ENCODE measurements around the gene STPG2.

Gene STPG2

GRCh38 chr4:97778174-97778573 is 365.1 kb downstream of the STPG2 start:
- ChIA-PET CTCF (no interaction called here), POLR2A (no interaction called here)
- TF ChIP-seq FOXA1 (IDR thresholded peaks at IDR 0.05): no peak
- no peak for TF ChIP-seq BHLHE40 (IDR thresholded peaks at IDR 0.05; ENCODE audit: borderline replicate concordance)
- TF ChIP-seq FOXM1 (IDR thresholded peaks at IDR 0.05; ENCODE audit: borderline replicate concordance): no peak
- no peak for TF ChIP-seq ARNT (IDR thresholded peaks at IDR 0.05)
- no peak for TF ChIP-seq LEF1 (IDR thresholded peaks at IDR 0.05; ENCODE audit: borderline replicate concordance)
- no peak for TF ChIP-seq L3MBTL2 (conservative IDR thresholded peaks at IDR 0.05)
- TF ChIP-seq, protein P1, sequence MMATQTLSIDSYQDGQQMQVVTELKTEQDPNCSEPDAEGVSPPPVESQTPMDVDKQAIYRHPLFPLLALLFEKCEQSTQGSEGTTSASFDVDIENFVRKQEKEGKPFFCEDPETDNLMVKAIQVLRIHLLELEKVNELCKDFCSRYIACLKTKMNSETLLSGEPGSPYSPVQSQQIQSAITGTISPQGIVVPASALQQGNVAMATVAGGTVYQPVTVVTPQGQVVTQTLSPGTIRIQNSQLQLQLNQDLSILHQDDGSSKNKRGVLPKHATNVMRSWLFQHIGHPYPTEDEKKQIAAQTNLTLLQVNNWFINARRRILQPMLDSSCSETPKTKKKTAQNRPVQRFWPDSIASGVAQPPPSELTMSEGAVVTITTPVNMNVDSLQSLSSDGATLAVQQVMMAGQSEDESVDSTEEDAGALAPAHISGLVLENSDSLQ (IDR thresholded peaks at IDR 0.05): no peak
- no peak for DNase-seq (ENCODE audit: extremely low spot score)

DNA sequence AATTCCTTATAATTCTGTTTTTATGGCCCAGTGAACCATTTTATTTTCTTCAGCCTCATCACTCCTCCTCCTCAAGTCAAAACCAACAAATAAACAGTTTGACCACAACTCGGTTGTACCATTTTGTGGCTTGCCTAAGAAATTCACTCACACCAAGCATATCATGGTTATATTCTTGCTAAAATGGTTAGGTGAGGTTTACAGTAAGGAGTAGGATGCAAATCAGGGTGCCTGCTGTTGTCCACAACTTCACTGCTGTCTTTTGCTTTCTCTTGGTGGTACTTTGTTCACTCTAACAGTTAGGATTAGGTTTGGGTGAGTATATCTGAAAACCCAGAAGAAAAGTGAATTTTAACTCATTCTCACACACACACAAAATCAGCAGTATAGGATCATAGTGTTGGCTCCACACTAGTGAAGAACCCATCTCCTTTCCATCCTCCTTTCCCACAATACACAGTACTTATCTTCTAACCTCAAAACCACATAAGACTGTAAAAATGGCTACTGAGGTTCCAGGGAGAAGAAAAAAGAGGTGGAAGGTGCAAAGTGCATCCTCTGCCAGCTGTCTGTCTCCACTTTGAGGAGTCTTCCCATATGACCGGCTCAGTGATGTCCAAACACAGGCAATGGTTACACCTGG is 368.8 kb downstream of the STPG2 start:
- TF ChIP-seq, protein P1 (IDR thresholded peaks at IDR 0.05): no peak
- TF ChIP-seq NFRKB (IDR thresholded peaks at IDR 0.05) (no peak), FOXA1 (IDR thresholded peaks at IDR 0.05) (no peak), ZNF384 (IDR thresholded peaks at IDR 0.05) (no peak), TARDBP (IDR thresholded peaks at IDR 0.05) (no peak), SUZ12 (IDR thresholded peaks at IDR 0.05) (no peak), L3MBTL2 (conservative IDR thresholded peaks at IDR 0.05) (no peak)
- DNase-seq (ENCODE audit: extremely low spot score): no peak
- ChIA-PET POLR2A (no interaction called here), CTCF (no interaction called here)

DNA sequence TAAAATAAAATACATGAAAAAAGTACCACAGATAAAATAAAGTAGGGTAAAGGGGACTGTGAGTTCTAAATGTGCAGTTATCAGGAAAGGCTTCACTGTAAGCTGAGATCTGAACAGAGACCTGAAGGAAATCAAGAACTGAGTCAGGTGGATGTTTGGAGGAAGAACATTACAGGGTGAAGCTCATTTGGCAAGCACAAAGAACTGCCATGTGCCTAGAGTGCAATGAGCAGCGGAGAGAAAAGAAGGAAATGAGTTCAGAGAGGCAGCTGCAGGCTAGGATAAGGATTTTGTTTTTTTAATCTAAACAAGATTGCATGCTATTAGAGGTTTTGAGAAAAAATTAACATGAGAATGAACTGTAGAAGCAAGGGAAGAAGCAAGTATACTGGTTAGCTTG is 373.1 kb downstream of the STPG2 start:
- POLR2A ChIA-PET: no interaction called here
- CTCF ChIA-PET: interaction anchor here (0.6 kb wide), 1 partner anchor 358 kb away, joined by 3 read pairs; no protein-coding TSS in a partner anchor
- DNase-seq (ENCODE audit: extremely low spot score): no peak
- TF ChIP-seq FOXA1 (IDR thresholded peaks at IDR 0.05) (no peak), L3MBTL2 (conservative IDR thresholded peaks at IDR 0.05) (no peak), SUZ12 (IDR thresholded peaks at IDR 0.05) (no peak), ZNF384 (IDR thresholded peaks at IDR 0.05) (no peak), FOXM1 (IDR thresholded peaks at IDR 0.05; ENCODE audit: borderline replicate concordance) (no peak), ELF4 (IDR thresholded peaks at IDR 0.05) (no peak), TARDBP (IDR thresholded peaks at IDR 0.05) (no peak)

DNA sequence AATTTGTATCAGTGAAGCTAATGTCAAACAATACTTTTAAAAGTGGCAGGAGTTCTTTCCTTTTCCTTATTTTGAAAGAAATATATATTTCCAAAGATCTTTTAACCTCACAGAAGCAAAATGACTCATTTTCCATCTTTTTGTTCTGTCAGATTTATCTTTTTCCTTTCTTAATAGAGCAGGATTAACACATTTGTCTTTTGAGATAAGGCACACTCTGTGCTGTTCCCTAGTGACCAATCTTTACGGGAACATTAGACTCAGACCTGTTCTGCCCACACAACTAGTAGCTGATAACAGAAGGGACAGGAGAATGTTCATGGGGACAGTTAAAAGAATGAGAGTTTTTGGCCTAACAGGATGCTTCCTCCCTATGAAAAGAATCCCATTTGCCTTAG is 381.2 kb downstream of the STPG2 start:
- ChIA-PET POLR2A (no interaction called here), CTCF (no interaction called here)
- no peak for TF ChIP-seq L3MBTL2 (conservative IDR thresholded peaks at IDR 0.05)
- no peak for TF ChIP-seq FOXM1 (IDR thresholded peaks at IDR 0.05; ENCODE audit: borderline replicate concordance)
- TF ChIP-seq SP1 (IDR thresholded peaks at IDR 0.05): no peak
- no peak for TF ChIP-seq ELF4 (IDR thresholded peaks at IDR 0.05)
- TF ChIP-seq, protein P1 (IDR thresholded peaks at IDR 0.05): no peak
- no peak for DNase-seq (ENCODE audit: extremely low spot score)

DNA sequence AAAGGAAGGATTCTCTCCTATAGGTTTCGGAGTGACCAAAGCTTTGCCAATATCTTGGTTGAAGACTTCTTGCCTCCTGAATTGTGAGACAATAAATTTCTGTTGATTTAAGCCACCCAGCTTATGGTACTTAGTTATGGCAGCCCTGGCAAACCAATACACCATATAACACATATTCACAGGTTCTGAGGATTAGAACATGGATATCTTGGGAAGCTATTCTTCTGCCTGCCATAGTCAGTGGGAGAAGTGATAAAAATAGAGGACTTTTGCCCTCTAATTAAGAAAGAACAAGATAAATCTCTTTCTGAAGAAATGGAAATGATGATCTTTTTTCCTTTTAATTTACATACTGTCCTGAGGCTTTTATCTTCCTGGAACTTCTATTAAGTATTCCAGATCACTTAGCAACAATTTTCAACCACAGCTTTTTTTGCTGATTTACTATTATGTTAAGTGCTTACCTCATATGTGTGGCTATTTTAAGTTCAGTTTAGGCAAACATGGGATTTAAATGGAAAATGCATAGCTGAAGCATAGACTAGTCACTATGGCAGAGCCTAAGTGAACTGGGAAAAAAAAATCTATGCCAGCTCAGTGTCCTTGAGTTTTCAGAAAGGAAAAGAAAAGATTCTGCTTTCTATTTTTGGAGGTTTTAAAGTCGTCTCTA is 381.7 kb downstream of the STPG2 start:
- CTCF ChIA-PET: no interaction called here
- POLR2A ChIA-PET: no interaction called here
- DNase-seq (ENCODE audit: extremely low spot score): no peak
- no peak for TF ChIP-seq L3MBTL2 (conservative IDR thresholded peaks at IDR 0.05)
- no peak for TF ChIP-seq CTBP1 (IDR thresholded peaks at IDR 0.05; ENCODE audit: borderline replicate concordance)
- TF ChIP-seq ARNT (IDR thresholded peaks at IDR 0.05): no peak
- TF ChIP-seq FOXM1 (IDR thresholded peaks at IDR 0.05; ENCODE audit: borderline replicate concordance): no peak
- no peak for TF ChIP-seq BHLHE40 (IDR thresholded peaks at IDR 0.05; ENCODE audit: borderline replicate concordance)
- TF ChIP-seq SUZ12 (IDR thresholded peaks at IDR 0.05): no peak
- no peak for TF ChIP-seq ZNF384 (IDR thresholded peaks at IDR 0.05)
- no peak for TF ChIP-seq SP1 (IDR thresholded peaks at IDR 0.05)
- TF ChIP-seq, protein P1 (IDR thresholded peaks at IDR 0.05): no peak
- no peak for TF ChIP-seq TARDBP (IDR thresholded peaks at IDR 0.05)
- TF ChIP-seq HDGF (IDR thresholded peaks at IDR 0.05; ENCODE audit: borderline replicate concordance): no peak

- no peak for TF ChIP-seq FOXA1 (IDR thresholded peaks at IDR 0.05)
- no peak for TF ChIP-seq HDGF (IDR thresholded peaks at IDR 0.05; ENCODE audit: borderline replicate concordance)
- TF ChIP-seq L3MBTL2 (conservative IDR thresholded peaks at IDR 0.05): no peak
- no peak for TF ChIP-seq CTBP1 (IDR thresholded peaks at IDR 0.05; ENCODE audit: borderline replicate concordance)
- TF ChIP-seq BHLHE40 (IDR thresholded peaks at IDR 0.05; ENCODE audit: borderline replicate concordance): no peak
- no peak for TF ChIP-seq ARNT (IDR thresholded peaks at IDR 0.05)
- TF ChIP-seq, protein P1 (IDR thresholded peaks at IDR 0.05): no peak
- no peak for TF ChIP-seq TARDBP (IDR thresholded peaks at IDR 0.05)
- no peak for TF ChIP-seq ZNF384 (IDR thresholded peaks at IDR 0.05)
- TF ChIP-seq FOXM1 (IDR thresholded peaks at IDR 0.05; ENCODE audit: borderline replicate concordance): no peak
- TF ChIP-seq SP1 (IDR thresholded peaks at IDR 0.05): no peak
- no peak for TF ChIP-seq SUZ12 (IDR thresholded peaks at IDR 0.05)
- no peak for TF ChIP-seq NFRKB (IDR thresholded peaks at IDR 0.05)
- TF ChIP-seq LEF1 (IDR thresholded peaks at IDR 0.05; ENCODE audit: borderline replicate concordance): no peak
- no peak for TF ChIP-seq ELF4 (IDR thresholded peaks at IDR 0.05)
- TF ChIP-seq FOXK2 (IDR thresholded peaks at IDR 0.05): no peak
- DNase-seq (ENCODE audit: extremely low spot score): no peak
- ChIA-PET POLR2A (no interaction called here), CTCF (interaction anchor here (0.7 kb wide), 1 partner anchor 13 kb away, joined by 3 read pairs; no protein-coding TSS in a partner anchor)
Measured at GRCh38 chr4:97759785-97760184, 383.5 kb downstream of the STPG2 start.

Data from HEK293T (cell line).